NCI-H345 (cell line): Measurements from ENCODE around the gene IFNL4.
"Not testable (repeated sequence)": the region's sequence is repeated elsewhere in the genome, so short reads cannot be mapped to it uniquely, and the experiment has no call there.

Experiments
- DNase-seq: peaks from one replicate; lab custom pipeline; 2025; lab: John Stamatoyannopoulos, UW

Gene IFNL4

DNA sequence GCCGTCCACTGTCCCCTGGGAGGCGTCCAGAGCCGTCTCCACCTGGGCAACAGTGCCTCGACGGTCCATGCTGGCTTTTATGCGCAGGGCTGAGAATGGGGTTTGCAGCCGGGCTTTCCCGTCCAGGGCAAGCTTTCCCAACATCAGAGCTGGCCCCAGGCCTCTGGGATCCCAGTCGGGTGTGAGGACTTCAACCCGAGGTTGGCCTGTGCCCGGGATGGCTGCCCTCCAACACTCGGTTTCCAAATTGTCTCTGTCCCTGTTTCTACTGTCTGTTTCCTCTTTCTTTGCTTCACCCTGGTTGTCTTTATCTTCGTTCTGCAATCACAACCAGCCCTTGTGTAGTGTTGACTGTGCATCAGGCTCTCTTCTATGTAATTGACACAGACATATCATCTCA is at the start of gene IFNL4:
TSS of gene IFNL4 (minus strand) at position 51 of the 400 bp plus-strand sequence.
- DNase-seq = no peak

DNA sequence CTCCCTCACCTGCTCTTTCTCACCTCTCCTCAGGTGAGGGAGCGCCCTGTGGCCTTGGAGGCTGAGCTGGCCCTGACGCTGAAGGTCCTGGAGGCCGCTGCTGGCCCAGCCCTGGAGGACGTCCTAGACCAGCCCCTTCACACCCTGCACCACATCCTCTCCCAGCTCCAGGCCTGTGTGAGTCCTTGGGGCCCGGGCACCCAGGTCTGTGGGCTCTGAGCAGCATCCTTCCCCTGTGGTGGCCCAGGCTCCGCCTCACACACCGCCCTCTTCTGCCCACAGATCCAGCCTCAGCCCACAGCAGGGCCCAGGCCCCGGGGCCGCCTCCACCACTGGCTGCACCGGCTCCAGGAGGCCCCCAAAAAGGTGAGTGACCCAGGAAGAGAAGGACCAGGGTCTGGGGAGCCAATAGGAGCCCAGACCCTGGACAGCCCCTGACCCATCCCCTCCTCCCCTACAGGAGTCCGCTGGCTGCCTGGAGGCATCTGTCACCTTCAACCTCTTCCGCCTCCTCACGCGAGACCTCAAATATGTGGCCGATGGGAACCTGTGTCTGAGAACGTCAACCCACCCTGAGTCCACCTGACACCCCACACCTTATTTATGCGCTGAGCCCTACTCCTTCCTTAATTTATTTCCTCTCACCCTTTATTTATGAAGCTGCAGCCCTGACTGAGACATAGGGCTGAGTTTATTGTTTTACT is 49.4 kb upstream of the IFNL4 start:
- no peak for DNase-seq

DNA sequence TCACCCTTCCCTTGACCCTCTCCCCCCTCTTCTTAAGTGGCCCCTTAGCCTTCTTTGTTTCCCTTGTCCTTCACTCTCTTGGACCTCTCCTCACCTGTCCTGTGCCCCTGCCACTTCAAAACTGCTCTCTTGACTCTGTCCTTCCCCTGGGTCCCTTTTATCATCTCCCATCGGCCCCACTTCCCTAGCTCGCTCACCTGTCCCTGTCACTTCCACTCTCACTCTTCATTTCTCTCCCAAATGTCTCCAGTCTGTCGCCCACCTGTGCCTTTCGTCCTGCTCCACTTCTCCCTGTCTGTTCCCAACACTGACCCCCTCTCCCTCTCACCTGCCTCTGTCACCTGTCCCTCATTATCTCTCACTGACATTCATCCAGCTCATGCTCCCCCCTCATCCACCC is 48.2 kb upstream of the IFNL4 start:
- no peak for DNase-seq

DNA sequence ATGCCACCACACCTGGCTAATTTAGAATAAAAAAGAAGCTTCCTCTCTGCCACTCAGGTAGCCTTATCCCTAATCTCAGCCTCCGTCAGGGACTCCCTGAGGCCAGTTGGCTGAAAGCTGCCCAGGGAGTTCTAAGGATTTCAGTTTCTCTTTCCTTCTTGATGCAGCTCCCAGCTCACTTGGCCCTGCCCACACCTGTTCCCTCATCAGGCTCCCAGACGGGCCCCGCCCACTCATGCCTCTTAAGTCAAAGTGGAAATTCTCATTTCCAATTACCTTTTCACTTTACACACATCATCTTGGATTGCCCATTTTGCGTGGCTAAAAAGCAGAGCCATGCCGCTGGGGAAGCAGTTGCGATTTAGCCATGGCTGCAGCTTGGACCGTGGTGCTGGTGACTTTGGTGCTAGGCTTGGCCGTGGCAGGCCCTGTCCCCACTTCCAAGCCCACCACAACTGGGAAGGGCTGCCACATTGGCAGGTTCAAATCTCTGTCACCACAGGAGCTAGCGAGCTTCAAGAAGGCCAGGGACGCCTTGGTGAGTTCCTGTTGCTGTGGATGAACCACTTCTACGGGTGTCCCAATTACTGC is 47.5 kb upstream of the IFNL4 start, which contains the start of gene IFNL1:
TSS of gene IFNL1 (plus strand) at position 353 of the 591 bp plus-strand sequence. CDS start at position 368, 15 bp downstream.
- DNase-seq = no peak

DNA sequence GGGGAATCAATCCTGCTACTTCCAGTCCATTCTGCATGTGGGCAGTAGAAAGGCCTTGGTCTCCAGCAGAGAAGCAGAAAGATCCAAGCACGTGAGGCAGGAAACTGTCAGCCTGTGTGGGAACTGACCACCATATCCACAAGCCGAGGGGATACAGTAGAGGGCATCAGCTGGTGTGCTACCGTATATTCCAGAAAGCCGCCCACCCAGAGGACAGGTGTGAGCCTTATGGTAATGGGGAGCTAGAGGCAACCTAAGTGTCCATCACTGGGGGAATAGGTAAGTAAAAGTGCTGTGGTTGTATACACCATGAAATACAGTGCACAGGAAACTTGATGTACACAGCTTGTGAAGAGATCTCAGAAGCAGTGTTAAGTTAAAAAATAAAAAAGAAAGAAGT is 44.7 kb upstream of the IFNL4 start:
- DNase-seq = no peak

DNA sequence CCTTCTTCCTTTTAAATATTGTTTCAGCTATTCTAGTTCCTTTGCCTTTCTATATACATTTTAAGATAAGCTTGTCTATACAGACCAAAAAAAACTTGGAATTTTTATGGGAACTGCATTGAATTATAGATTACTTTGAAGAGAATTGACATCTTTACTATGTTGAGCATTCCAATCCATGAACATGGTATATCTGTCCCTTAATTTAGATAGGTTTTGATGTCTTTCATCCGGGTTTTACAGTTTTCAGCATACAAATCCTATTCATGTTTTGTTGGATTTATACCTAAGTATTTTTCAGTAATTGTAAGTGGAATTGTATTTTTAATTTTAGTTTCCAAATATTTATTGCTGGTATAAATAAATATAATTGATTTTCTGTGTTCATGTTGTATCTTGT is 35.4 kb upstream of the IFNL4 start:
- no peak for DNase-seq

DNA sequence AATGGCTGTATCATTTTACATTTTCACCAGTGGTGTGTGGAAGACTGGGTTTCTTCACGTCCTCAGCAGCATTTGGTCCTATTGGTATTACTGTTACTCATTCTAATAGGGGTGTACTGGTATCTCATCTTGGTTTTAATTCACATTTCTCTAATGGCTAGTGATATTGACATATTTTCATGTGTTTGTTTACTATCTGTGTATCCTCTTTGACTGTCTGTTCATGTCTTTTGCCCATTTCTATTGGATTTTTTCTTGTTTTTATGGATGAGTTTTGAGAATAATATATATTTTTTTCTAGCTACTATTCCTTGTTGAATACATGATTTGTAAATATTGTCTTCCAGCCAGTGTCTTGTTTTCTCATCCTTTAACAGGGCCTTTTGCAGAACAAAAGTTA is 33.4 kb upstream of the IFNL4 start:
- DNase-seq = no peak

DNA sequence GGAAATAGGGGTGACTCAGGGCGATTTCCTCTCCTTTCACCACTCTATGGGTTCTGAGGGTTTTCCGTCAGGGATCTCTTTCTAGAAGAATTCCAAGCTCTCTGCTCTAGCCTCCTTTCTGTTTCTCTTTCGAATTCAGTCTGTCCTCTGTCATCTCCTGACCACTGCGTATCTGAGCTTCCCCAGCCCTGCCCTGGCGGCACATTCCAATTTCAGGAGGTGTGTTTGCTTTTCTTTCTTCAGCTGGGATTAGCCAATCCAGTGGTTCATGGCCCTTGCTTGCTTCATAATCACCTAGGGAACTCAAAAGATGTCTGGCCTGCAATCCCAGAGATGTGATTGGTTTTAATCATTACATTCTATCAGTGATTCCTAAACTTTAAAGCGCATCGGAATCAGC is 28.9 kb upstream of the IFNL4 start:
- DNase-seq = no peak

DNA sequence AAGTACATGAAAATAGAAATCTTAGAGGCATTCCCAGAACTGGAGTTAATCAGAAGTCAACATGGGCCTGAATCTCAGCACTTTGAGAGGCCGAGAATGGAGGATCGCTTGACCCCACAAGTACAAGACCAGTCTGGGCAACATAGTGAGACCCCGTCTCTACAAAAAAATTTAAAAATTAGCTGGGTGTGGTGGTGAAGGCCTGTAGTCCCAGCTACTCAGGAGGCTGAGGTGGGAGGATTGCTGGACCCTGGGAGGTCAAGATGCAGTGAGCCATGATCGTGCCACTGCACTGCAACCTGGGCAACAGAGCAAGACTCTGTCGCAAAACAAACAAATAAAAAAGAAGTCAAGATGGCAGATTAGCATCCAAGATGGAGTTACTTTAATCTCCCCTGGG is 28.1 kb upstream of the IFNL4 start:
- DNase-seq = no peak

DNA sequence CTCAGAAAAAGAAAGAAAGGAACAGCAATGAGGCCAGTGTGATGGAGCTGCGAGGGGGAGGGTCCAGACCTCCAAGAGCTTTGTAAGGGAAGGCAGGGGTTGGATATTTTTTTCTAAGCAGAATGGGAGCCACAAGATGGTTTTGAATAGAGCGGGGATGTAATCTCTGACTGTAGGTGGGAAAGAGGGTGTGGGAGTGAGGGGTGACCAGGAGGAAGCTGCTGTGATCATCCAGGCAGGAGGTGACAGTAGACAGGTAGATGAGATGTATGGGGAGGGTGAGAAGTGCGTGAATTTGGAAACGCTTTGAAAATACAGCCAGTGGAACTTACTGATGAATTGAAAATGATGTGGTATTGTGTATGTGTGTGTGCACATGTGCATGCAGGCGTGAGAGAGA is 26.9 kb upstream of the IFNL4 start:
- DNase-seq = no peak

DNA sequence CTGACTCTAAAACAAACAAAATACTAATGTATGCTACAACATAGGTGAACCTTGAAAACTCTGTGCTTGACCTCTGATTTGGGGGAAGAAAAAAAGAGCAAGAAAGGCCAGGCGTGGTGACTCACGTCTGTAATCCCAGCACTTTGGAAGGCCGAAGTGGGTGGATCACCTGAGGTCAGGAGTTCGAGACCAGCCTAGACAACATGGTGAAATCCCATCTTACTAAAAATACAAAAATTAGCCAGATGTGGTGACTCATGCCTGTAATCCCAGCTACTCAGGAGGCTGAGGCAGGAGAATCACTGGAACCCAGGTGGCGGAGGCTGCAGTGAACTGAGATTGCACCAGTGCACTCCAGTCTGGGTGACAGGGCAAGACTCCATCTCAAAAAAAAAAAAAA is 25.2 kb upstream of the IFNL4 start:
- not testable (repeated sequence) for DNase-seq

DNA sequence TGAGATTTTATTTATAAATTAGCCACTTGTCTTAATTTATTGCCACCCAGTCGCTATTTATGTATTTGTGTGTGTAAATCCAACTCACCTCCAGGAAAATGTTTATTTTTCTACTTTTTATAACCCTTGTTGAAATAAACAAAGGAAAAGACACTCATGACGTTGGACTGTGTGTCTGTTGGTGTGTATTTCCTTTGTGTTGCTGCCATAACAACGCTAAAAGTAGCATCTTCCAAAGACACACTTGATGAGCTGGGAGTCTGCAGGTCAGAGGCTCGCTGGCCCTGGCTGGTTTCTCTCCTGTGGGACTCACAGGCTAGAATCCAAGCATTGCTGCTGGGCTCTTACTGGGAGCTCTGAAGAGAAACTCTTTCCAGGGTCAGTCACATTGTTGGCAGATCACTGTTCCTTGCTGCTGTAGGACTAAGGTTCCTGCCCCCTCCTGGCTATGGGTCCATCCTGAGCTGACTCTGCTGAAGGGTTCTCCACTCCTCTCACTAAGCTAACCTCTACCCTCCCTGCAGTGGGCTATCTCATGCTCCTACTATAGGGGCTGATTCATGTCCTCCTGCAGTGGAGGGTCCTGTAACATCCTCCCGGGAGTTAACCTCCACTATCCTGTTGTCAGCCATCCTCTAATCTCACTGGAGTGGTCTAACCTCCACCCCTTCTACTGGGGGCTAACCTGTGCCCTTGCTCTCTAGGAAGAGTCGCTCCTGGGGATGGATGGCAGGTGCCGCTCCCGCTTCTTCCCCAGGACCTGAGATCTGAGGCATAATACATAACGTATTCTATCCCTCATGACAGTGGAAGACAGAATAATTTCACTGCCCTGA is 21.6 kb upstream of the IFNL4 start:
- DNase-seq = no peak

DNA sequence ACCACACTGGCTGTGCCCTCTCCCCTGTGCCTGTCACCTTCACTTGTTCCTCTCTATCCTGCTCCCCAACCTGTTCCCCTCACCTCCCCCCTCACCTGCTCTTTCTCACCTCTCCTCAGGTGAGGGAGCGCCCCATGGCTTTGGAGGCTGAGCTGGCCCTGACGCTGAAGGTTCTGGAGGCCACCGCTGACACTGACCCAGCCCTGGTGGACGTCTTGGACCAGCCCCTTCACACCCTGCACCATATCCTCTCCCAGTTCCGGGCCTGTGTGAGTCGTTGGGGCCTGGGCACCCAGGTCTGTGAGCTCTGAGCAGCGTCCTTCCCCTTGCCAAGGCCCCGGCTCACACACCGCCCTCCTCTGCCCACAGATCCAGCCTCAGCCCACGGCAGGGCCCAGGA is 20.7 kb upstream of the IFNL4 start:
- not testable (repeated sequence) for DNase-seq

DNA sequence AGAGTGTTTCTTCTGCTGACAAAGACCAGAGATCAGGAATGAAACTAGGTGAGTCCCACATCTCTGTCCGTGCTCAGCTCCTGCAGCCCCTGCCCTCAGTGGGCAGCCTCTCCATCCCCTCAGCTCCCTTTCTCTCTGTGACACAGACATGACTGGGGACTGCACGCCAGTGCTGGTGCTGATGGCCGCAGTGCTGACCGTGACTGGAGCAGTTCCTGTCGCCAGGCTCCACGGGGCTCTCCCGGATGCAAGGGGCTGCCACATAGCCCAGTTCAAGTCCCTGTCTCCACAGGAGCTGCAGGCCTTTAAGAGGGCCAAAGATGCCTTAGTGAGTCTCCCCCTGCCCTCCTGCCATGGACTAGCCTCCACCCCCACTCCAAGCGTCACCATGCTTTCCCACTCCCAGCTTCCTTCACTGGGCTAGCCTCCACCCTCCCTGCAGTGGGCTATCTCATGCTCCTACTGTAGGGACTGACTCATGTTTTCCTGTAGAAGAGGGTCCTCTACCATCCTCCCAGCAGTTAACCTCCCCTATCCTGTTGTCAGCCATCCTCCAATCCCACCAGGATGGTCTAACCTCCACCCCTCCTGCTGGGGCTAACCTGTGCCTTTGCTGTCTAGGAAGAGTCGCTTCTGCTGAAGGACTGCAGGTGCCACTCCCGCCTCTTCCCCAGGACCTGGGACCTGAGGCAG is 20.0 kb upstream of the IFNL4 start:
- not testable (repeated sequence) for DNase-seq

DNA sequence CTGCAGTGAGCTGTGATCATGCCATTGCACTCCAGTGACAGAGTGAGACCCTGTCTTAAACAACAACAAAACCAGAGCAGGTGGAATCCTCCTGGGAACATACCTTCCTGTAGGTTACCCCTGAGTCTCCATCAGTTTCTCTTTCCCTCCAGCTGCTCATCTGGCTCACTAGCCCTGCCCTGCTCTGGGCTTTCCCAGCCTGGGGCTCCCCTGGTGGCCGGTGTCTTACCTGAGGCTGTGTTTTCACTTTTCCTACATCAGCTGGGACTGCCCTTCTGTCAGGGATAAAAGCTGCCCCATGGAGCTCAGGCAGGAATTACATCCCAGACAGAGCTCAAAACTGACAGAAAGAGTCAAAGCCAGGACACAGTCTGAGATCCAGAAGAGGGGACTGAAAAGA is 19.4 kb upstream of the IFNL4 start, which contains the start of gene IFNL2:
TSS of gene IFNL2 (plus strand) at position 312 of the 400 bp plus-strand sequence. CDS start 173 bp downstream, outside the sequence.
- DNase-seq = not testable (repeated sequence)

DNA sequence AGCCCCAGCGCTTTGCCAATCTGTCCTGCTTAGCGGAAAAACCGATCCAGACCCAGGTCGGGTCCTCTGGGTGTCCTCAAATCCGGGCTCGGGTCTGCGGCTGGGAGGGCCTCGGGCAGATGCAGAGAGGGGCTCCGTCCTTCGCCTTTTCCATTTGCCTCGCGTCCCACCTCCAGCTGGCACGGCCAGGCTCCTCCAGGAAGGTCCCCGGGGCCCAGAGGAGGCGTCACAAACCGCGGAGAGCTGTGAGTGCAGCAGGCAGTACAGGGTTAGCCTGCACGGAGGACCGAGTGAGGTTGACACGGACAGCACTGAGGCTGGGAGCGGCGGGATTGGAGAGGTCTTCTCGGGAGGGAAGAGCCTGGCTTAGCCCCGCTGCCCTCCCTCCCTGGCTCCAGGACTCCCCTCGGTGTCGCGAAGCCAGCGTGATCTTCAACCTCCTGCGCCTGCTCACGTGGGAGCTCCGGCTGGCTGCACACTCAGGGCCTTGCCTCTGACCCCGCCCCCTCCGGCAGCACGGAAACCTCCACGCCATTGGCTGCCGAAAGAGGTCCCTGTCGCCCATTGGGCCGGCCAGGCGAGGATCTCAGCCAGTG is 16.8 kb upstream of the IFNL4 start:
- DNase-seq = peak; percentile 29

DNA sequence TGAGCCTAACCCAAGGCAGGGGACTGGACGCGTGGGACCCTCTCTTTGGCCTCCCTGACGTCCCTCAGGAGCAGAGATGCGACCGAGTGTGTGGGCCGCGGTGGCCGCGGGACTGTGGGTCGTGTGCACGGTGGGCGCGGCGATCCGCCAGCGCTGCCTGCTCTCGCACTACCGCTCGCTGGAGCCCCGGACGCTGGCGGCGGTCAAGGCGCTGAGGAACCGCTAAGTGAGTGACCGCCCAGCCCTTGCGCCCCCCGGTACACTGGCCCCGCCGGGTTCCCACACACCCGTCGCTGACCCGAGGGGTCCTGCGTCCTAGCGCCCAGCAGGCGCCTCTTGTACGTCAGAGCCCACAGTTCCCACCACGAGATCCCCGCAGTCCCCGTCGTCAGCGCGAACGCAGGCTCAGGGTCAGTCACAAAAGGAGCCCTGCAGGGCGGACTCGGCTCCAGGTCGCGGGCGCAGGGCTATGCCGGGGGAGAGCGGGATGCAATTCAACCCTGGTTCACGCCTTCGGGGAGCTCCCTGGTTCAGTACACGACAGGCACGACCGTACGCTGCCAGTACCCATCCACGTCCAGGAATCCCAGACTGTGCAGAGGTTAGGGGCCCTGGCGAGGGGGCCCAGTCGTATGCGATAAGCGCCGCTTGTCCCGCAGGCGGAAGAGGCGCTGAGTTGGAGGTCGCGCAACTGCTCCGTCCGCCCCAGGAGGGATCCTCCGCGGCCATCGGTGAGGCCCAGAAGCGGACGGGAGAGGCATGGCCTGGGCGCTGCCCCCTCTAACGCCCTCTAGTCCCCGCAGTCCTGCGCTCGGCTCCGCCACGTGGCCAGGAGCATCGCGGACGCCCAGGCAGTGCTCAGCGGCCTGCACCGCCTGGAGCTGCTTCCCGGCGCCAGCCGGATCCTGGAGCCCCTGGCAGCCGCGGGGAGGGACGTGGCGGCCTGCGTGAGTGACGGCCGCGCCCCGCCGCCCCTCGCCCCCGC is 15.9 kb upstream of the IFNL4 start:
- DNase-seq = peak; percentile 22

DNA sequence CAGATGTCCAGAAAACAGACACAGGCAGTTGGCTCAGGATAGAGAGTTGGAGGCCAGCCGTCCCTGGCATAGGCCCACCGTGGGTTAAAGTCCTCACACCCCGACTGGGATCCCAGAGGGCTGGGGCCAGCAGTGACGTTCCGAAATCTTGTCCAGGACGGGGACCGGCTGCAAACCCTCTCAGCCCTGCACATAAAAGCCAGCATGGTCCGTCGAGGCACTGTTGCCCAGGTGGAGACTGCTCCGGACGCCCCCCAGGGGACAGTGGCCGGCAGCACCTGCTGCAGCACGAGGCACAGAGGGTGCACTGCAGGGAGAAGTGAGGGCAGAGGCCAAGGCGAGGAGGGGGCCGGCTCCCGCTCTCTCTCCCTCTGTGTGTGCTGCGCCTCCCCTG is 15.3 kb upstream of the IFNL4 start:
- no peak for DNase-seq

DNA sequence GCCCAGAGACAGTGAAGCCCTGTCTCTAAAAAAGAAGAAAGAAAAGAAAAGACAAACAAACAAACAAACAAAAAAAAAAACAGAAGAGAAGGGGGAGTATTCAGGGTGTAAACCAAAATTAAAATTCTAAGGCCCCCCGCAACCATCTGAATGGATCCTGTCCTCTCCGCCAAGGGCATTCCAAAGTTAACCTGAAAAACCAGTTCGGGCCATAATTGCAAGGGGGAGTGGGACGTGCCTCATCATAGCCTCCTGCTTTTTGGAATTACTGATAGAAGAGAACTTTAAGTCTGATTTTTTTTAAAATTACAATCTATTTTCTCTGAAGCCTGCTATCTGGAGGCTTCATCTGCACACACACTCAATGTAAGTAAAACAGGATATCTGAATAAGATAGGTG is 13.8 kb upstream of the IFNL4 start:
- no peak for DNase-seq

DNA sequence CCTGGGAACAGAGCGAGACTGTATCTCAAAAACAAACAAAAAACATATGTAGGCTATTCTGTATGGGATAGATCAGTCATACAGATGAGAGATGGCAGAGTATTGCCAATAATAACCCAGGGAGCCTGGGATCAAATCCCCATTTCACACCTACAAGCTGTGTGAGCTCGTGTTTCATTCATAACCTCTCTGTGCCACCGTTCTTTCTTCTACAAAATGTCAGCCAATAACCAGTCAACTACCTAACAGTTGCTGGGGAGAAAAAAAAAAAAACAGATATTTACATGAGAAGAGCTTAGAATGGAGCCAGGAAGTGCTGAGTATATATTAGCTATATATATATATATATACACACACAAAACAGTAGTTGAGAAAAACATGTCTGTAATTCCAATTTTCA is 13.0 kb upstream of the IFNL4 start:
- no peak for DNase-seq

DNA sequence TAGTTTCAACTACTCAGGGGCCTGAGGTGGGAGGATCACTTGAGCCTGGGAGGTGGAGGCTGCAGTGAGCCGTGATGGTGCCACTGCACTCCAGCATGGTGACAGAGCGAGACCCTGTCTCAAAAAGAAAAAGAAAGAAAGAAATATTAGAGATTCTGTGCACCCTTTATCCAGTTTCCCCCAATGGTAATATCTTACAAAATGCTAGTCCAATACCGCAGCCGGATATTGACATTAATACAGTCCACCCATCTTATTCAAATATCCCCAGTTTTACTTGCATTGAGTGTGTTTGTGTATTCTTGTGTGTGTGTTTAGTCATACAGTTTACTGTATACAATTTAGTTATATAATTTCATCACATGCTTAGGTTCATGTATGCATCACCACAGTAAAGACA is 8.6 kb upstream of the IFNL4 start:
- DNase-seq = no peak
